Activated CD8-positive, alpha-beta memory T cell treated with anti-CD3 and anti-CD28 coated beads for 1 hour (primary cell): ENCODE measurements around the gene TMC3.

Experiments
- DNase-seq, 2 donors: peaks; one replicate each; pipeline ENCODE4 v3.0.0-alpha.2; 2020; ENCODE audit warnings: low read depth in 1 of 2; ENCODE audit errors: extremely low read depth in 1 of 2

The TMC3 gene

DNA sequence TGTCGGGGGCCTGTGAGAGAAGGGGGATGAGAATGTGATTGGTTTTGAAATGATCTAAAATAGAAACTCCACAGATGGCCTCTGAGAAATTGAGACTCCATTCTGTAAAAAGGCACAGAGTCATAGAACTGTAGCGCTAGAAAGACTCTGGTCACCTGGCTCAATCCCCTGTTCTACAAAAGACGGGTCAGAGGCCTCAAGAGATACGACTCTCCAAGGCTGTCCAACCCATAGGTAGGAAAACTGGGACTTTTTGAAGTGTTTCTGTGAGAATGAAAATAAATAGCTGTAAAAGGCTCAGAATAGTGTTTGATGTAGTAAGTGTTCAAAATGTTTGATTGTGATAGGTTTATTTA is 11.7 kb upstream of the TMC3 start:
- DNase-seq, result no peak

DNA sequence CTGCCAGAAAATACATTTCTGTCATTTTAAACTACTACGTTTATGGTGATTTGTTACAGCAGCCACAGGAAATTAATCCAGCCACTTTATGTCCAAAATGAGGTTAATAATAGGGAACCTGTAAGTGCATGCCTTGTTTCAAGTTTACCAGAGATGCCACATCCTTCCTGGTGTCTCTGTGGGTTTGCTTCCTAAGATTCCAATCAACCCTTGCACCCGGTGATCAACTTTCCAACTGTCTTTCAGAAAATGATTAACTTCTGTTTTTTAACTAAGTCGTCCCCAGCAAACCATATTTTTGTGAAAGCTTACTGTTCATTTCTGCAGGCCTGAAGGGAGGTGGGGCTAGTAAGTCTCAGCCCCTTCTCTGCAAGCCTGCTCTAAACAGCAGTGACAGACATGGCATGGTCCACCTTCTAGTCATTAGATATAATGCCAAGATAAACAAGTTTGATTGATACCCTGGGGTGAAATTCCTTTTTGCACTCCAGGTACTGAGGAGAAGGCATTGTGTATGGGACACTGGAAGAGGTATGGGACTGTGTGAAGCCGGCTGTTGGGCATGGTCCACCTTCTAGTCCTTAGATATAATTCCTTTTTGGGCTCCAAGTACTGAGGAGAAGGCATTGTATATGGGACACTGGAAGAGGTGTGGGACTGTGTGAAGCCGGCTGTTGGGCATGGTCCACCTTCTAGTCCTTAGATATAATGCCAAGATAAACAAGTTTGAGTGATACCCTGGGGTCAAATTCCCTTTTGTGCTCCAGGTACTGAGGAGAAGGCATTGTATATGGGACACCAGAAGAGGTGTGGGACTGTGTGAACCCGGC is 11.1 kb upstream of the TMC3 start:
- DNase-seq, result no peak

DNA sequence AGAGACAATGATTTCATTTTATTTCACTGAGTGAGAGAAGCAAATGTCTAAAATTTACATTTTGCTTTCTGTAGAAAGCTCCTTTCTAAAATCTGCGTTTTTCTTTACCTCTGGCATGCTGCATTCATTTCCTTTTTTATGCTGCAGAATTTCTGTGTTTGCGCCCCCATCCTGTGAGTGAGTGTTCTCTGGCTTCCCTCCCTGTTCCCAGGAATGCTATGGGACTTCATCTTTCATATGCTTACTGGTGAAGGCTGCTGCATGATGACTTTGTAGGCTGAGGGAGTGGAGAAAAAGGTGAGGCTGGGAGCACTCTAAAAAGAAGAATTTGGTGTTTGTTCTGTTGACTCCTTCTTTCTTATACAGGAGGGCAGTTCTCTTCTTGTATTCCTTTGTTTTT is 7.7 kb upstream of the TMC3 start:
- no peak for DNase-seq

DNA sequence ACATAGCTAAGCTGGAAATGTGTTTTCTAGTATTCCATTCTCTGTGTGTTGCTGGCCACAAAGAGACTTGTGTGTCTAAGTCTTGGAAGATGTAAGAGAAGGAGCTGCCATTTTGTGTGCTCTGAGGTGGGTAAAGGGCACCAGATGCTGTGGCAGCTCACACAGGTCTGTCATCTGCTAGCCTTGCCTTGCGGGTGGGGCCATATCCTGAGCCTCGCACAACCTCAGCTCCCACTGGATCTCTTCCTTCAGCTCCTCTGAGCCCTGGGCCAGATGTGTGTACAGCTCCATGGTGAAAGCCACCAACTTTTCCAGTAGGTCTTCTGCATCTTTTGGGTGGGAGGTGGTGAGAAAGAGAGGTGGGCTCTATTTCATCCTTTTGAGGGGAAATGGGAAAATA is 6.7 kb upstream of the TMC3 start:
- DNase-seq, result no peak

DNA sequence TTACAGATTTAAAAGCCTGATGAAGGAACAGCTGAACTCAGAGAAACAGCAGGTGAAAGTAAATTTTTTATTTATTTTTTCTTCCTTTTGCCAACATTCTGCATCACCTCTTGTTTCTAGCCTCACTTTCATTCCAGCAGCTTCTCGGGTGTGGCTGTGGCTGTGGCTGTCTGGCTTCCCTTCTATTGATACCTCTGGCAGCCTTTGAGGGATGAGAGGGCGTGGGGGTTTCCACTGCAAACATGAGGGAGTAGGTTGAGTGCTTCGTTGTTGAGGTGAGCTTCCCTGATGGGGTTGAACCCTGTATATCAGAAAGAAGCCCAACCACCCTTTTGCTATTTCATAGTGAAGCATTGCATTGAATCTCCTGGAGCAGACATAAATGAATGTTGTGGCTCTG is 6.2 kb upstream of the TMC3 start:
- no peak for DNase-seq

DNA sequence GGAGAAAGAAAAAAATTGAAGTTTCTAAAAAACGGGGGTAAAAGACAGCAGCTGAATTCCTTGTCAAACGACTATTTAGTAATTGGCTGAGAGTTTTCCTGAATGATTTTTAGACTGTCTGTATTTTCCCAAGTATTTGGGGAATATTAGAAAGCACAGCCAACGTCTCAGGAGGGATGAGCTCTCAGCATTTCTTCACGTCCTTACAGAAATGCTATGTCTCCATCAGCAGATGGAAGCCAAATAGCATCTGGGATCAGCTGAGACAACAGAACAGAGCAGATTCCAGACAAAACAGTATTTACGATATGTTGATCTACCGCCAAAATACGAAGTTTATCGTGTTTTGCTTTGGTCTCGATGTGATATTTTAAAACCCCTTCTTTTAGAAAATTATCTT is 5.3 kb upstream of the TMC3 start:
- no peak for DNase-seq

DNA sequence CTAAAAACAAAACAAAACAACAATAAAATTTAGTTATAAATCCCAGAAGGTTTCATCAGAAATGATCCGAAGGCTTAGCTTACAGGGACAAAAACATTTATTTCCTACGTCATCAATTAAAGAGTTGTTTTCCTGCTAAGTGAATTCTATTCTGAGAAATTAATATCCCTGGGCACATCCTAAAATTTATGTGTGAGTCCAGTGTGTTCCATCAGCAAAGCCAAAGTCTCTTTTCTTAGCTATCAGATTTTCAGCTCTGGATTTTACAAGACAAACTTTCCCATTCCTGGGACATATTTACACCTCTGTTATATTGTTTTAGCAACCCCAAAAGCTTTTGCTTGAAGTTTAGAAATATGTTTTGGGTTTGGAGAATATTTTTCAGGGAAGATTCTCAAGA is 4.4 kb upstream of the TMC3 start:
- DNase-seq, result no peak

DNA sequence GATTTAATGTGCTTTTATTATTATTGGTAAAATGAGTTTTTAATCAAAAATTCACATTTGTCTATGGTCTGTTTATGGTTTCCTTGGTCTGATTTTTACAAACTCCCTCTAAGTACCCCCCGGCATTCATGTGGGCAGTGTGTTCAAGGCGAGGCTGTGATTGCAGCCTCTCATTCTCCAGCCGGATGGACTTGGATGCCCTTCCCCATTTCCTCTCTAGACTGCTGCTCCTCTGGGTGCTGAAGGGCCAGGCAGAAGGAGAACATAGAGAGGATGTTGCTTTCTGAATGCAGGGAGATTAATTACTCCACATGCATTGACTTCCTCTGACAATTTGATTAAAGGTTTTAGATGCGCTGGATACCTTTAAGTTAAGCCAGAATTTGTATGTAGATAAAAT is 3.9 kb upstream of the TMC3 start:
- no peak for DNase-seq

DNA sequence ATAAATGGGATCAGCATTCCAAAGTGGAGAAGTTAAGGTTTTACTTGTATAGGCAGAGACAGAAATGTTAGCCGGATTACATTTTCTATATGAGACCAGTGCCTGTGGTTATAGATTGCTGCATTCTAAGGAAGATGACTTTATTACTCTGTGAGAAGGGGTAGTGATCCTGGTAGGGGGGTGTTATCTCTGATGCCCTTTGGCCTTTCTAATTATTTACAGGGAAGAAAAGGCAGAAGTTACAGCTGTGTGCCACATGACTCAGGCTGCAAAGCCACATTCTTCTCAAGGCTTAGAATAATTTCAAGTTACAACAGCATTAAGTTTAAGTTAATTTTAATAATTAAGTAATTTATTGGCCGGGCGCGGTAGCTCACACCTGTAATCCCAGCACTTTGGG is 2.2 kb upstream of the TMC3 start:
- DNase-seq, result no peak

DNA sequence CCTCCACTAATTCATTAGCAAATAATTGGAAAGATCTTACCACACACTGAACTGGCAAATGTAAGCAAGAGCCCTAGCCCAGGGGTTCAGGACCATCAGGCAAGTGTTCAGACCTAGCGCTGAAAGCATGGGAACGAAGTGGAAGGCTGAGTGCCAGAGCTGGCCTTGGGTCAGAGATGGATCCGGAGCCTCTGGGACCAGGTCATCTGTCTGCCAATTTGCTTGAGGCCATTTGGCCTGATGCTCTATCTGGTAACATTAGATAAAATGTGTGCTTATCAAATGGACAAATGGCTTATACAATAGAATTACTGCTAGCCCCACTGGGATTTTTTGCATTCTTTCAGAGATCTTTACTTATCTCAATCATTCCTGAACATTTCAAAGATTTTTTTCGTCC is 1.4 kb upstream of the TMC3 start:
- DNase-seq, result no peak

DNA sequence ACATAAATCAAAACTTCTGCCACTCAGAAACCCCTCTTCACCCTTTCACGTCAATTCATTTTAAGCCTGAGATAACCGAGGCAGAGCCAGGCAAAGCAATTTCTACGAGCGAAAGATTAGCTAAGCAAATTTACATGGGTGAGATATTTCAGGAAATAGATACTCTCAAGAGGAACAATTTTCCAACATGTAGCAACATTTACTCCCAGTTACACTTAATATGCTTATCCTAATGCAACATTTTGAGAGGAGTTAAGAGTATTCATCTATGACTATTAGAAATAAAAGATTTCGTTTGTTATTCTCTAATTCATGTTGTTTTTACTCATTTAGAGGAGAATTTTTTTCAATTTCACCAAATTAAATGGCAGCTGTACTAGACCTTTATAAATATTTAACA is 837 bp downstream of the TMC3 start:
- DNase-seq, result no peak

DNA sequence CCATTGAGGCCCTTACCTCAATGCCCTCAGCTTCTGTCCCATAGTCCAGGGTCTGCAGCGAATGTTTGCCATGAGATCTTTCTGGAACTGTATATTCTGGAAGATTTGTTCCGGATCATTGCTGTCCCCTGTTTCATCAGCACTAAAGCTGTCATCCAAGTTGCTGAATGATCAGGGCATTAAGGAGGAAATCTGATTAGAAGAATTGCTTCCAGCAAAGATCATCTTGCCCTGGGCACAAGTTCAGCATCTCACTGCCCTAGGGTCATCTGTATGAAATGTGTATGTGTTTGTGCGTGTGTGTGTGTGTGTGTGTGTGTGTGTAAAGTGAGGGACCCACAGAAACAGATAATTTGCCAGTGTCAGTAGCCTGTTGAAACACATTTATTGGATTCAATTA is 1.4 kb downstream of the TMC3 start:
- no peak for DNase-seq

DNA sequence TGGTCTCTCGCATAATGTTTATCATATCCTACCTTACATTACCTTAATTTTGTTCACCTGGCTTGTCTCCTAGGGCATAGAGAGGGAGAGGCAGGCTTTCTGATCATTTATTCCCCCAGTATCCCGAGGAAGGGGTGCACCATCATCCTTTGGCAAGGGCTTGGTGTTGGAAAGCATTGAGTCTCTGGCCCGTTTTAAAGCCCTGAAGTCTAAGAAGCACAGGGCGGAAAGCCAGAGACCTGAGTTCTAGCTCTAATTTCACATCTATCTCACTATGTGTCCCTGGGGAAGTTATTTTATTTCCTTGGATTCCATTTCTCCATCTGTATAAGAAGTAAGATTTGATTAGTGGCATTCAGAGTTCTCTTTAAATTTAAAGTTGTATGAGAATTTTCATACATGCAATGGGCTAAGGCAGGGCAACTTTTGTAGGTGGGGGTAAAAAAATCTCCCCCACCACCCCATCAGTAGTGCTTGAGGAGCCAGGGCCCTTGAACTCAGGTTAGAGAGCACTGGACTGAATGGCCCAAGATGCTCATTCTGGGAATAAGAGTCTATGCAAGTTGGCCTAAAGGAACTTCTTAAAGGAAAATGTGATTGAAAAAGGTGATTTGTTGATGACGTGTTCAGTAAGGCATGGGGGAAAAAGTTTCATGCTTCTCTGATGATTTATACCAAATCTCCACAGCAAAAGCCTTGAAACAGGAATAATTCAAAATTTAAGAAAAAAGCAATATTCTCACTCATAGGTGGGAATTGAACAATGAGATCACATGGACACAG is 10.1 kb downstream of the TMC3 start:
- DNase-seq, result no peak

DNA sequence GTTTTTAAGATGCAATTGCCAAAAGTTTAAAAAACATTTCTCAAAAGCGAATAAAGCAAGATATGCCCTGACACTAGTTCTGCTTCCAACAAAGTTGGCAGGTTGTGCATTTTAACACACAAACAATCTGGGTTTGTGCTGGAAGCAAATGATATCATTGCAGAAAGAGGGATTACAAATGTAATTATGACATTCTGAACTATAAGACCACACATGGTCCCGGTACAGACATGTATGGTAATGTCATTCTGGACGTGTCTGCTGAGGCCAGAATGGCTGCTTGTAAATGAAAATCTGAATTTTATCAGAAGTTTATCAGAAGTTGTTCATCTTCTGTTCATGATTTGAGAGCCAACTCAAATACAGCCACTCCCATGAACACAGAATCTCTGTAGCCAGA is 10.7 kb downstream of the TMC3 start:
- no peak for DNase-seq

DNA sequence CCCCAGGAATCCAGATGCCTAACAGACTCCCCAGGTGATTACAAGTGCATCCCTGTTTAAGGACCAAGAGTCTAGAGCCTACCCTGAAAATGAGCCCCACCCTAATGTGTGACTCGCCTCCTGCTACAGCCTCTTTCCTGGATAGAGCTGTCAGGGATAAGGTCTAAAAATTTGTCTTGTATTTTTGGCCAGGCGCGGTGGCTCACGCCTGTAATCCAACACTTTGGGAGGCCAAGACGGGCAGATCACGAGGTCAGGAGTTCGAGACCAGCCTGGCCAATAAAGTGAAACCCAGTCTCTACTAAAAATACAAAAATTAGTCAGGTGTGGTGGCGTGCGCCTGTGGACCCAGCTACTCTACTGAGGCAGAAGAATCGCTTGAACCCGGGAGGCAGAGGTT is 11.2 kb downstream of the TMC3 start:
- DNase-seq, result no peak

DNA sequence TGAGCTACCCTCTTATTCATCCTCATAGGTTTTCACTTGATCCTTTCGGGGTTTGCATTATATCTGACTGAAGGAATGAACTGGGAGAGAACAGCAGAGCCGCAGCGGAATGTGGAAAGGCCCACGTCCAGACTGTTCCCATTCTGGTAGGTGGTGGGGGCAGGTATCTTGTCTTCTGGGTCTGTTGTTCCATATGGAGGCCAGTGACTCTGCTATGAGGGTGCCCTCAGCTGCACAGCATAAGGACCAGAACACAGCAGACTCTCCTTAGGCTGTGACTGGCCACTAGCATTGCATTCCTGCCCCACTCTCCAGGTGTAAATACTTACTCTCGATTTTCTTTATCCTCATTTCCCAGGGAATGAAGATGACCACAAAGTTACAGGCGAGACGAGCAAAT is 12.1 kb downstream of the TMC3 start:
- DNase-seq, result no peak

DNA sequence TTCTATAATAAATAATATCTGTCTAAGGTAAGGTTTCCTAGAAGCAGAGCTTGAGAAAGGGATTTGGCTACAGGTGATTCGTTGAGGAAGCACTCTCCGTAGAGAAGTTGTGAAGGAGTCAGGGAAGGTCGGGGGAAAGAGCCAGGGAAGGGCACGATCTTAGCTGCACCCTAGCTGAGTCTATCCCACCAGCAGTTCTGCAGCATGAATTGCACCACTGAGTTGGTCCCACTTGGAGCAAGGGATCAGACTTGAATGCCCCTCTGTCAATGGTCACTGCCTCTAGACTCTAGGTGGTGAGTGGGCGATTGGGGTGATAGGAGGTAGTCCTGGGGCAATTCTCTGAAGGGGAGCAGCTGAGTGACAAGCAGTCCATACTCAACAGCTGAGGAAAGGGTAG is 13.5 kb downstream of the TMC3 start:
- no peak for DNase-seq

DNA sequence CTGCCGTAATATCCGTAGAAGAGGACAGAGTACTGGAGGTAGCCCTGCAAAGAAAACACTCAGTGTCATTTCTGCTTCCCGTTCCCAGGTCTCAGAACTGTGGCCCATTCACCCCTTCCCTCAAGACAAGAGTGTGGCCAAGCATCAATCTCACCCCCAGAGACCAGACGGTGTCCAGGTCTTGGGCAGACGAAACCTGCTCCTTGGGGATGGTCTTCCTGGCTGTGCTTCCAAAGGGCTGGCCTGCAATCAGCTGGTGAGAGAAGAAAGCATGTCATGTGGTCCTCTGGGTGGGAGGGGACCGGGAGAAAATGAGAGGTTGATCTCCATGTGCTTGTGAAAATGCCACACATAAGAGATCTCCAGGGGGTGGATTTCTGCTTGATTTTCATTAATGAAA is 15.8 kb downstream of the TMC3 start:
- DNase-seq, result no peak

DNA sequence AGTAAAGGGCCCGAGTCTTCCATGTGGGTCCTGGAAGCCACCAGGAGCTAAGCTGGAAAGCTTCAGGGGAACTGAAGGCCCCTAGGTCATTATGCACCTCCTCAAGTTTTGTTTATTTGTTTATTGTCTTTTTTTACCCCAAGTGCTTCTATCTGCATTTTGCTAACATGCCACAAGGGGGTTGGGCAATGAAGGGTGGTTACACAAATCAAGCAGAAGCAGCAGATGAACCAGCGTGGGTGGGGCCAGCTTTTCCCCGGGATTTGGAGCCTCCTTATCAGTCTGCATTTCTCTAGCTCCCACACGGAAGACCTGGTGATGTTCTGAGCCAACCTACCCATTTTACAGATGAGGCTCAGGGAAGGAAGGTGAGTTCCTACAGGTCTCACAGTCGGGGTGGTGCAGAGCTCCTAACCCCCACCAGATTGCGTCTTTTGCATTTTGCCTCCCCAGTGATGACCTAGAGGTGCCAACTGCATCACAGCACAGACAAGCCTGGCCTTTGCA is 16.8 kb downstream of the TMC3 start:
- DNase-seq, result no peak

DNA sequence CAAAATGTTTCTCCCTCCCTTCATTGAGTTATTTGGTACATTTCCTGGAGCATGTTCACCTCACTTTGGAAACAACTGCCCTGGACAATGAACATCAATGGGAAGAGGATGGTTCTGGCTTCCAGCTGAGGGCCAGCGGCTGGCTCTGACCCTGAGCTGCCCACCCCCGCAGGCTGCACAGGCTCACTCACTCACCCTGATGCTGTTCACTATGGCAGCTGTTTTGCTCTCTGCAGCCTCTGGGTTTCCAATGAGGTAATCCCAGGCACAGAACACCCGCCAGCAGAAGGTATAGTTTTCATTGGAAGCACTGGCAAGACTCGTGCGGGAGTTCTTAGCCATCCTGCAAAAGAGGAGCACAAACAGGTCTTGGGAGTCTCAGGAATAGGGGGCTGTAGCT is 17.8 kb downstream of the TMC3 start:
- DNase-seq, result no peak

DNA sequence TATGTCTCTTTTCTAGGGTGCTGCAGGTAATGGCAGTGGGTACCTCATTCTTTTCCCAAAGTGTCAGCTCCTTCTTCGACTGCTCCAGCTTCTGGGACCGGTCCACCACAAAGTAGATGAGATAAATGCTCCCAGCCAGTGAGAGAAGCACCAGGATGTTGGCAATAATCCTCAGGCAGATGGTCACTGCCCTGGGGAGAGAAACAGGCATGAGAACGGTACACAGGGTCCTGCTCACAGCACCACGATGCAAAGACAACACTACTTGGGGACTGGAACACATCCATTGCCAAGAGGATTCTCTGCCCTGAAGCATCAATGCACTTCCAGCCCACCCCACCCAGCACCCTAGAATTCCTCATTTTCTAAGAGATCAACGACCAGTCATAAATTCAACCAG is 22.4 kb downstream of the TMC3 start:
- no peak for DNase-seq

DNA sequence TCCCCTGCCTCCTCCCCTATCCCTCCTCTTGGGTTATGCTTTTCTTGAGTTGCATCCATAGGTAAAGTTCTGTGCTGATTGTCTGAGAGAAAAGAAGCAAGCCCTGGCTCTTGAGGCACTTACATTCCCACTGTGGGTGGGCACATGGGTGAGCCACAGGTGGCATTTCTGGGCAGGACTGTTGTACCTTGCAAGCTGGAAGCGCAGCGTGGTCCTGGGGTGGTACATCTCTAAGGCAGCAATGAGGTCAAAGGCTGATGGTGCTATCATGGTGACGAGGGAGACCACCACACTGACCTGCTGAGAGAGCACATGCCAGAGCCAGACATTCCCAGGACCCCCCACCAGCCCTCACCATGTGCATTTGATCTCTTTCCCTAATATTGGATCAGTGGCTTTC is 24.7 kb downstream of the TMC3 start:
- DNase-seq, result no peak
